Liver (tissue), 9 donors: ENCODE results near the gene STEAP3. TPM values are rescaled to one million over a fixed set of nuclear protein-coding genes. Genes with fewer than 3 reads are reported as not detected.

Experiments used
- DNase-seq: peaks from one replicate; pipeline ENCODE4 v3.0.0-alpha.2; 2017; ENCODE audit warnings: low spot score
- H3K27ac ChIP-seq, 2 donors: one replicate each; pipeline ENCODE4 v1.7.0; 2013; ENCODE audit warnings: inconsistent platforms in 2 of 2, low read length in 2 of 2, control low read depth in 1 of 2, low read depth in 1 of 2, mild to moderate bottlenecking in 1 of 2
- H3K27me3 ChIP-seq, 4 donors: one replicate each; pipeline versions ENCODE4 v1.6.1 to v1.7.0; 2013; ENCODE audit warnings: low read length in 3 of 4, inconsistent platforms in 1 of 4, mild to moderate bottlenecking in 1 of 4, moderate library complexity in 1 of 4; ENCODE audit not compliant: control insufficient read depth in 4 of 4, insufficient read depth in 4 of 4
- H3K36me3 ChIP-seq, 4 donors: one replicate each; pipeline versions ENCODE4 v1.6.1 to v1.7.0; 2013; ENCODE audit warnings: low read length in 3 of 4, mild to moderate bottlenecking in 3 of 4, low read depth in 1 of 4, moderate library complexity in 1 of 4; ENCODE audit not compliant: control insufficient read depth in 4 of 4, insufficient read depth in 3 of 4
- H3K4me1 ChIP-seq, 4 donors: one replicate each; pipeline versions ENCODE4 v1.6.1 to v1.7.0; 2013; ENCODE audit warnings: low read length in 3 of 4, mild to moderate bottlenecking in 3 of 4, moderate library complexity in 1 of 4; ENCODE audit not compliant: control insufficient read depth in 4 of 4, insufficient read depth in 4 of 4
- H3K4me3 ChIP-seq, 3 donors: one replicate each; pipeline versions ENCODE4 v1.6.1 to v1.7.0; 2013; ENCODE audit warnings: low read length in 3 of 3, control low read depth in 1 of 3, low read depth in 1 of 3, mild to moderate bottlenecking in 1 of 3
- H3K9ac ChIP-seq, 2 donors: one replicate each; pipeline ENCODE4 v1.7.0; 2013; ENCODE audit warnings: low read length in 2 of 2, mild to moderate bottlenecking in 2 of 2, moderate library complexity in 2 of 2, control low read depth in 1 of 2, low read depth in 1 of 2
- H3K9me3 ChIP-seq, 4 donors: one replicate each; pipeline versions ENCODE4 v1.6.1 to v1.7.0; 2013; ENCODE audit warnings: low read length in 3 of 4; ENCODE audit not compliant: control insufficient read depth in 4 of 4
- ATF3 ChIP-seq: IDR thresholded peaks from 2 replicates; pipeline ENCODE4 v1.6.1; 2016; ENCODE audit warnings: antibody characterized with exemption
- CTCF ChIP-seq: fragments of 150-350 bp; IDR thresholded peaks from 2 replicates; pipeline ENCODE4 v1.5.1; 2017; ENCODE audit warnings: improper control_type of control experiment, low read depth, low read length; ENCODE audit not compliant: missing input control
- EGR1 ChIP-seq, 2 donors: IDR thresholded peaks; 2 replicates each; pipeline ENCODE4 v1.6.1; 2016 to 2018; ENCODE audit warnings: antibody characterized with exemption in 2 of 2, low read depth in 2 of 2
- FOXA2 ChIP-seq: IDR thresholded peaks from 2 replicates; pipeline ENCODE4 v1.6.1; 2016; ENCODE audit warnings: antibody characterized with exemption
- GABPA ChIP-seq, 2 donors: IDR thresholded peaks in 1 of 2; conservative IDR thresholded peaks in 1 of 2; 2 replicates each; pipeline ENCODE4 v1.6.1; 2016; ENCODE audit warnings: antibody characterized with exemption in 2 of 2, mild to moderate bottlenecking in 1 of 2, moderate library complexity in 1 of 2
- HNF4A ChIP-seq, 2 donors: conservative IDR thresholded peaks; 2 replicates each; pipeline ENCODE4 v1.6.1; 2016; ENCODE audit warnings: antibody characterized with exemption in 2 of 2, mild to moderate bottlenecking in 2 of 2
- HNF4G ChIP-seq: IDR thresholded peaks from 2 replicates; pipeline ENCODE4 v1.6.1; 2016; ENCODE audit warnings: antibody characterized with exemption
- JUND ChIP-seq, 2 donors: IDR thresholded peaks; 2 replicates each; pipeline ENCODE4 v1.6.1; 2016; ENCODE audit warnings: antibody characterized with exemption in 2 of 2
- MAX ChIP-seq: IDR thresholded peaks from 2 replicates; pipeline ENCODE4 v1.6.1; 2016; ENCODE audit warnings: antibody characterized with exemption
- NR2F2 ChIP-seq: IDR thresholded peaks from 2 replicates; pipeline ENCODE4 v1.6.1; 2016; ENCODE audit warnings: antibody characterized with exemption
- RAD21 ChIP-seq, 2 donors: IDR thresholded peaks; 2 replicates each; pipeline ENCODE4 v1.6.1; 2016; ENCODE audit warnings: antibody characterized with exemption in 2 of 2, mild to moderate bottlenecking in 2 of 2
- REST ChIP-seq: IDR thresholded peaks from 2 replicates; pipeline ENCODE4 v1.6.1; 2016; ENCODE audit warnings: antibody characterized with exemption, mild to moderate bottlenecking
- RXRA ChIP-seq, 2 donors: IDR thresholded peaks; 2 replicates each; pipeline ENCODE4 v1.6.1; 2017 to 2018; ENCODE audit warnings: antibody characterized with exemption in 2 of 2, mild to moderate bottlenecking in 1 of 2
- TAF1 ChIP-seq: conservative IDR thresholded peaks from 2 replicates; pipeline ENCODE4 v1.6.1; 2016; ENCODE audit warnings: antibody characterized with exemption, mild to moderate bottlenecking
- YY1 ChIP-seq: IDR thresholded peaks from 2 replicates; pipeline ENCODE4 v1.6.1; 2016; ENCODE audit warnings: antibody characterized with exemption, mild to moderate bottlenecking
- ZBTB33 ChIP-seq: IDR thresholded peaks from 2 replicates; pipeline ENCODE4 v1.6.1; 2016; ENCODE audit warnings: antibody characterized with exemption
- WGBS: extraction: QIAGEN DNeasy Blood & Tissue Kit; methylation state at CpG from one replicate; pipeline ENCODE4 v1.1.7; 2013; 5-methylcytosine and 5-hydroxymethylcytosine counted together
- polyA plus RNA-seq, 2 donors: library from polyadenylated mRNA; stranded (reverse) in 1 of 2; unstranded in 1 of 2; fragments of 200-250 nt in 1 of 2; fragments of >200 nt in 1 of 2; fragmentation: Nextera tagmentation in 1 of 2; extraction: Ambion mirVana in 1 of 2; gene quantifications; one replicate each; pipeline versions ENCODE4 v1.2.1 to v1.2.3, GENCODE V29; 2013 to 2015
- total RNA-seq, 2 donors: library from RNA; depleted of rRNA; stranded (reverse); fragments of >200 nt; gene quantifications; one replicate each; pipeline ENCODE4 v1.2.3, GENCODE V29; 2014
- donor health status: healthy.
- donor health status: healthy.
- donor health status: healthy.
- donor health status: healthy.
- donor health status: healthy.

STEAP3 gene
- total and polyA plus RNA-seq, 4 donors: 44.4 to 158 (median 113) TPM

GRCh38 chr2:119242276-119243119 is 18.9 kb downstream of the STEAP3 start:
- H3K36me3 ChIP-seq: peaks cover 6 to 27% (median 21%) of the 10 kb centered on the region in 4 donors
- WGBS: 84% methylated on average over 17 of the region's 17 CpGs

GRCh38 chr2:119243621-119244020 is 20.0 kb downstream of the STEAP3 start:
- no peak overlapping the region for H3K9ac ChIP-seq
- 90% methylated on average over 2 of the region's 2 CpGs for WGBS

More at GRCh38 chr2:119242276-119243119, 18.9 kb downstream of the STEAP3 start:
- H3K9ac ChIP-seq: no peak overlapping the region
- no peak overlapping the region for H3K4me3 ChIP-seq
- no peaks in the 10 kb centered on the region for H3K9me3 ChIP-seq
- no peaks in the 10 kb centered on the region for H3K27me3 ChIP-seq
- TF ChIP-seq RXRA (IDR thresholded peaks at IDR 0.05) (no peak), FOXA2 (no peak), EGR1 (IDR thresholded peaks at IDR 0.05; ENCODE audit: low read depth in 2 of 2) (no peak), MAX (no peak), JUND (IDR thresholded peaks at IDR 0.05) (no peak)
- H3K27ac ChIP-seq: peak overlapping the region in 1 of 2 donors; percentile 4
- no peak for DNase-seq
- peaks cover 5 to 25% (median 18%) of the 10 kb centered on the region in 4 donors for H3K4me1 ChIP-seq

More at GRCh38 chr2:119243621-119244020, 20.0 kb downstream of the STEAP3 start:
- H3K4me1 ChIP-seq: peaks cover 5 to 36% (median 20%) of the 10 kb centered on the region in 4 donors
- DNase-seq: no peak
- no peak for TF ChIP-seq ATF3
- no peak for TF ChIP-seq FOXA2
- TF ChIP-seq JUND (IDR thresholded peaks at IDR 0.05): no peak
- TF ChIP-seq RAD21 (IDR thresholded peaks at IDR 0.05): no peak
- TF ChIP-seq MAX: no peak
- TF ChIP-seq NR2F2: no peak
- TF ChIP-seq CTCF: no peak
- no peak for TF ChIP-seq RXRA (IDR thresholded peaks at IDR 0.05)
- no peak for TF ChIP-seq YY1
- TF ChIP-seq ZBTB33: no peak
- no peak for TF ChIP-seq TAF1
- TF ChIP-seq HNF4G: no peak
- no peak for TF ChIP-seq GABPA (IDR thresholded peaks at IDR 0.05 in 1 of 2, conservative IDR thresholded peaks at IDR 0.05 in 1 of 2)
- TF ChIP-seq REST: no peak
- no peak for TF ChIP-seq EGR1 (IDR thresholded peaks at IDR 0.05; ENCODE audit: low read depth in 2 of 2)
- no peak for TF ChIP-seq HNF4A (conservative IDR thresholded peaks at IDR 0.05)
- no peak overlapping the region for H3K27ac ChIP-seq
- H3K36me3 ChIP-seq: peaks cover 6 to 37% (median 27%) of the 10 kb centered on the region in 4 donors
- H3K27me3 ChIP-seq: no peaks in the 10 kb centered on the region
- no peaks in the 10 kb centered on the region for H3K9me3 ChIP-seq
- no peak overlapping the region for H3K4me3 ChIP-seq
